HepG2 (cell line): ENCODE measurements around the gene TMX2. TPM values are rescaled to one million over a fixed set of nuclear protein-coding genes. Genes with fewer than 3 reads are reported as not detected.

Experiments used
- ATAC-seq: fragments of 200-7000 bp; cut with Tn5 transposase; 3 replicates; pipeline ENCODE4 v1.9.1; 2020; ENCODE audit warnings: mild to moderate bottlenecking, moderate library complexity
- BruUV-seq: library from RNA; stranded (reverse); fragments of 400-500 nt; replicated peaks from 2 replicates; lab custom pipeline; 2021; lab: Mats Ljungman, UMichigan
- CTCF ChIA-PET: fragments of 300-600 bp; formaldehyde crosslinking; extraction: SDS; loops from one replicate; lab custom pipeline; 2021; ENCODE audit warnings: low total read pairs, inconsistent platforms, low intra/inter-chr PET ratio; lab: Yijun Ruan, JAX
- POLR2A ChIA-PET: fragments of 350-600 bp; sonication (Branson Sonifier 250); formaldehyde crosslinking; loops from one replicate; lab custom pipeline; 2020; ENCODE audit warnings: antibody characterized with exemption, inconsistent platforms; lab: Yijun Ruan, JAX
- DNase-seq: peaks from one replicate; pipeline ENCODE4 v3.0.0-alpha.2; 2015; ENCODE audit warnings: low spot score
- FAIRE-seq: peaks from 3 replicates; lab custom pipeline; 2011; peaks lifted over from hg19 to GRCh38; lab: Jason Lieb, UNC
- H2AFZ ChIP-seq: one replicate; pipeline ENCODE4 v1.6.1; 2011; ENCODE audit warnings: low read length, inconsistent platforms
- H3K27ac ChIP-seq: fragments of 300-600 bp; 3 replicates; pipeline ENCODE4 v1.8.0; 2011; ENCODE audit warnings: mixed run types, mild to moderate bottlenecking, mixed read lengths, low read length, inconsistent platforms; ENCODE audit not compliant: insufficient read depth; ENCODE audit errors: extremely low read length
- H3K27me3 ChIP-seq, 2 experiments: fragments of 200-600 bp in 1 of 2; 2 replicates in 1 of 2; 3 replicates in 1 of 2; pipeline versions ENCODE4 v1.6.0 to v1.8.0; 2011; ENCODE audit warnings: low read length in 2 of 2, mild to moderate bottlenecking in 2 of 2, moderate library complexity in 2 of 2, inconsistent platforms in 1 of 2; ENCODE audit not compliant: insufficient read depth in 2 of 2, control insufficient read depth in 1 of 2
- H3K36me3 ChIP-seq, 2 experiments: fragments of 200-600 bp in 1 of 2; replicated peaks in 1 of 2; 2 replicates in 1 of 2; 3 replicates in 1 of 2; pipeline versions ENCODE4 v1.5.1 to v1.8.0; 2011; ENCODE audit warnings: low read length in 2 of 2, inconsistent platforms in 1 of 2; ENCODE audit not compliant: insufficient read depth in 2 of 2, control insufficient read depth in 1 of 2
- H3K4me1 ChIP-seq: 2 replicates; pipeline ENCODE4 v1.5.1; 2012; ENCODE audit warnings: low read length, inconsistent platforms; ENCODE audit not compliant: insufficient read depth
- H3K4me2 ChIP-seq: 2 replicates; pipeline ENCODE4 v1.6.0; 2011; ENCODE audit warnings: low read depth, low read length, inconsistent platforms
- H3K4me3 ChIP-seq, 3 experiments: fragments of 200-600 bp in 1 of 3; sonication (generic), shearing (Covaris generic) in 1 of 3; replicated peaks in 1 of 3; 2 replicates each; pipeline ENCODE4 v1.5.1; 2011 to 2016; ENCODE audit warnings: low read length in 3 of 3, inconsistent platforms in 2 of 3, low read depth in 2 of 3, mild to moderate bottlenecking in 2 of 3, control low read depth in 1 of 3, mixed read lengths in 1 of 3; ENCODE audit not compliant: insufficient read depth in 1 of 3
- H3K79me2 ChIP-seq: one replicate; pipeline ENCODE4 v1.6.1; 2011; ENCODE audit warnings: low read length, inconsistent platforms; ENCODE audit not compliant: insufficient read depth
- H3K9ac ChIP-seq: 2 replicates; pipeline ENCODE4 v1.6.0; 2011; ENCODE audit warnings: mild to moderate bottlenecking, low read depth, low read length, inconsistent platforms; ENCODE audit not compliant: insufficient read depth
- H3K9me3 ChIP-seq: 2 replicates; pipeline ENCODE4 v1.5.1; 2012; ENCODE audit warnings: mild to moderate bottlenecking, low read length
- H4K20me1 ChIP-seq: 2 replicates; pipeline ENCODE4 v1.6.0; 2011; ENCODE audit warnings: inconsistent platforms, mild to moderate bottlenecking, low read length, moderate library complexity; ENCODE audit not compliant: insufficient read depth
- CENPX ChIP-seq: sonication (generic); formaldehyde crosslinking; IDR thresholded peaks from 2 replicates; pipeline ENCODE4 v1.9.0; 2021; ENCODE audit warnings: mild to moderate bottlenecking, missing genetic modification reagents, moderate library complexity
- NFRKB ChIP-seq: fragments of 450-650 bp; IDR thresholded peaks from 2 replicates; pipeline ENCODE4 v1.6.1; 2017
- RCOR2 ChIP-seq: IDR thresholded peaks from 2 replicates; pipeline ENCODE4 v1.6.1; 2016; ENCODE audit warnings: missing biosample characterization, missing genetic modification reagents
- SP5 ChIP-seq: IDR thresholded peaks from 2 replicates; pipeline ENCODE4 v1.6.1; 2016; ENCODE audit warnings: low read depth, borderline replicate concordance
- STAT5B ChIP-seq: sonication (generic); formaldehyde crosslinking; IDR thresholded peaks from 2 replicates; pipeline ENCODE4 v1.4.0; 2020; ENCODE audit warnings: missing genetic modification reagents
- WGBS: methylation state at CpG from one replicate; pipeline ENCODE4 v1.1.6; 2017; ENCODE audit warnings: low lambda C conversion rate; 5-methylcytosine and 5-hydroxymethylcytosine counted together
- in situ Hi-C: cut with HindIII; loops from 2 replicates; pipeline ENCODE4 v1.10.0; 2017; ENCODE audit warnings: low pct_unique_long_range_greater_than_20kb; ENCODE audit not compliant: extremely low pct_ligation_motif_present
- intact Hi-C: fragments of 100-400 bp; cut with micrococcal nuclease; formaldehyde crosslinking; loops from one replicate; pipeline ENCODE4 v1.10.0; 2022; ENCODE audit not compliant: unreplicated experiment
- polyA plus RNA-seq, 8 experiments: library from polyadenylated mRNA; depleted of rRNA in 3 of 8; stranded (reverse) in 7 of 8; unstranded in 1 of 8; fragments of >200 nt; fragmentation: Illumina TruSeq in 4 of 8; extraction: Trizol in 4 of 8; gene quantifications; 2 replicates each; pipeline versions ENCODE4 v1.2.1 to v1.2.3, GENCODE V29; 2011 to 2016; ENCODE audit warnings: low read depth in 4 of 8, missing spikeins in 1 of 8, mixed read lengths in 1 of 8; ENCODE audit not compliant: insufficient read depth in 1 of 8
- total RNA-seq, 5 experiments: library from RNA; depleted of rRNA; stranded (reverse); fragments of >200 nt; fragmentation: Illumina TruSeq; extraction: Trizol; gene quantifications; 2 replicates each; pipeline ENCODE4 v1.2.3, GENCODE V29; 2016; ENCODE audit warnings: low read depth in 1 of 5
- TF ChIP-seq, protein P1 (sequence below): sonication (generic); formaldehyde crosslinking; conservative IDR thresholded peaks from 2 replicates; pipeline ENCODE4 v1.4.0; 2020; ENCODE audit warnings: missing genetic modification reagents
- TF ChIP-seq, protein P2 (sequence below): sonication (generic); formaldehyde crosslinking; IDR thresholded peaks from 2 replicates; pipeline ENCODE4 v1.4.0; 2020; ENCODE audit warnings: missing genetic modification reagents

Gene TMX2
- total and polyA plus RNA-seq, 2 of the 13 experiments (the other 11 are each of a cell fraction or from before 2014, with no cell fraction given) = 84.5 to 129 TPM

DNA sequence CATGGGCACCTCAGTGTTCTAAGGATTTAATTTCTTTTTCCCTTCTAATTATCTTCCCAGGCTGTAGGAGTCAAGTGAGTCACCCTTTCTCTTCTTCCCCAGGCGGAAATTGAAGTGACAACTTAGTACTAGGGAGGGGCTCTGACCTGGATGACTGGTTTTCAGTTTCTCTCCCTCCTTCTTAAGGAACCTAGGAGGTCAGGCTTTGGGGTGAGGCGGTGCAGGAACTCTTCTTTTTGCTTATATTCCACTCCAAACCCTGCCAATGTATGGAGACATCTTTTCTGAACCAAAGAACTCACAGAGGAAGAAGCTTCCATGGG, 31.9 kb upstream of the TMX2 start:
- no peak overlapping the region for H3K4me3 ChIP-seq
- FAIRE-seq (no peak), ATAC-seq (no peak), DNase-seq (no peak)
- no TSS peak for BruUV-seq
- CTCF ChIA-PET = no interaction called here
- TF ChIP-seq RCOR2 (CRISPR knock-in tag) = no peak
- TF ChIP-seq NFRKB = no peak
- no peak for TF ChIP-seq SP5 (CRISPR knock-in tag)
- TF ChIP-seq CENPX (CRISPR knock-in tag) = no peak
- TF ChIP-seq, protein P1, sequence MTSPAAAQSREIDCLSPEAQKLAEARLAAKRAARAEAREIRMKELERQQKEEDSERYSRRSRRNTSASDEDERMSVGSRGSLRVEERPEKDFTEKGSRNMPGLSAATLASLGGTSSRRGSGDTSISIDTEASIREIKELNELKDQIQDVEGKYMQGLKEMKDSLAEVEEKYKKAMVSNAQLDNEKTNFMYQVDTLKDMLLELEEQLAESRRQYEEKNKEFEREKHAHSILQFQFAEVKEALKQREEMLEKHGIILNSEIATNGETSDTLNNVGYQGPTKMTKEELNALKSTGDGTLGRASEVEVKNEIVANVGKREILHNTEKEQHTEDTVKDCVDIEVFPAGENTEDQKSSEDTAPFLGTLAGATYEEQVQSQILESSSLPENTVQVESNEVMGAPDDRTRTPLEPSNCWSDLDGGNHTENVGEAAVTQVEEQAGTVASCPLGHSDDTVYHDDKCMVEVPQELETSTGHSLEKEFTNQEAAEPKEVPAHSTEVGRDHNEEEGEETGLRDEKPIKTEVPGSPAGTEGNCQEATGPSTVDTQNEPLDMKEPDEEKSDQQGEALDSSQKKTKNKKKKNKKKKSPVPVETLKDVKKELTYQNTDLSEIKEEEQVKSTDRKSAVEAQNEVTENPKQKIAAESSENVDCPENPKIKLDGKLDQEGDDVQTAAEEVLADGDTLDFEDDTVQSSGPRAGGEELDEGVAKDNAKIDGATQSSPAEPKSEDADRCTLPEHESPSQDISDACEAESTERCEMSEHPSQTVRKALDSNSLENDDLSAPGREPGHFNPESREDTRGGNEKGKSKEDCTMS (CRISPR knock-in tag) = no peak
- TF ChIP-seq STAT5B (CRISPR knock-in tag) = no peak
- TF ChIP-seq, protein P2, sequence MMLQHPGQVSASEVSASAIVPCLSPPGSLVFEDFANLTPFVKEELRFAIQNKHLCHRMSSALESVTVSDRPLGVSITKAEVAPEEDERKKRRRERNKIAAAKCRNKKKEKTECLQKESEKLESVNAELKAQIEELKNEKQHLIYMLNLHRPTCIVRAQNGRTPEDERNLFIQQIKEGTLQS (CRISPR knock-in tag) = no peak
- no peaks in the 10 kb centered on the region for H4K20me1 ChIP-seq
- no peak overlapping the region for H3K27ac ChIP-seq
- no peaks in the 10 kb centered on the region for H3K27me3 ChIP-seq
- intact Hi-C loops = no loop called here
- peaks cover 12% of the 10 kb centered on the region for H3K4me1 ChIP-seq
- H3K4me2 ChIP-seq = no peak overlapping the region
- in situ Hi-C loops = no loop called here
- H3K9ac ChIP-seq = no peak overlapping the region
- peaks cover 6 to 68% of the 10 kb centered on the region in 2 experiments for H3K36me3 ChIP-seq
- 98% methylated on average over 2 of the region's 2 CpGs for WGBS
- H3K79me2 ChIP-seq = peaks cover 15% of the 10 kb centered on the region
- H3K9me3 ChIP-seq = no peaks in the 10 kb centered on the region
- POLR2A ChIA-PET = interaction anchor here (0.9 kb wide), 1 partner anchor 32 kb away, joined by 3 read pairs; the partner anchor contains the start of gene MED19
- no peak overlapping the region for H2AFZ ChIP-seq
